Tibial artery (tissue), 4 donors: ENCODE data around the gene TGFB1.

Experiments
- DNase-seq, 2 donors: peaks; one replicate each; pipeline ENCODE4 v3.0.0-alpha.2; 2019
- H3K27ac ChIP-seq, 2 donors: fragments of 200-600 bp; sonication (generic) in 1 of 2; 1 replicate in 1 of 2; 2 replicates in 1 of 2; pipeline ENCODE4 v1.5.1; 2018 to 2019; ENCODE audit warnings: mild to moderate bottlenecking in 1 of 2
- H3K27me3 ChIP-seq, 2 donors: fragments of 200-600 bp; sonication (generic) in 1 of 2; one replicate each; pipeline versions ENCODE4 v1.5.1 to v1.6.0; 2016 to 2019
- H3K36me3 ChIP-seq, 3 donors: fragments of 200-600 bp; sonication (generic) in 2 of 3; one replicate each; pipeline ENCODE4 v1.5.1; 2016 to 2019; ENCODE audit warnings: mild to moderate bottlenecking in 2 of 3
- H3K4me1 ChIP-seq, 4 donors: fragments of 200-600 bp; sonication (generic) in 2 of 4; 1 replicate in 3 of 4; 2 replicates in 1 of 4; pipeline ENCODE4 v1.5.1; 2016 to 2019
- H3K4me3 ChIP-seq, 2 donors: fragments of 200-600 bp; sonication (generic) in 1 of 2; 1 replicate in 1 of 2; 2 replicates in 1 of 2; pipeline ENCODE4 v1.5.1; 2018 to 2019; ENCODE audit warnings: mild to moderate bottlenecking in 2 of 2
- H3K9me3 ChIP-seq, 3 donors: fragments of 200-600 bp; sonication (generic) in 1 of 3; one replicate each; pipeline ENCODE4 v1.5.1; 2016 to 2019
- intact Hi-C: fragments of 100-400 bp; cut with DNase I; formaldehyde crosslinking; loops from one replicate; pipeline ENCODE4 v1.15.0; 2023; ENCODE audit warnings: low total_unique reads
- TF ChIP-seq, protein P1 (sequence below), 2 experiments: fragments of 200-600 bp in 1 of 2; fragments of 450-650 bp in 1 of 2; IDR thresholded peaks; one replicate each; pipeline ENCODE4 v1.5.1; 2017 to 2019; ENCODE audit warnings: antibody characterized with exemption in 2 of 2, mild to moderate bottlenecking in 1 of 2, moderate library complexity in 1 of 2

TGFB1 gene

DNA sequence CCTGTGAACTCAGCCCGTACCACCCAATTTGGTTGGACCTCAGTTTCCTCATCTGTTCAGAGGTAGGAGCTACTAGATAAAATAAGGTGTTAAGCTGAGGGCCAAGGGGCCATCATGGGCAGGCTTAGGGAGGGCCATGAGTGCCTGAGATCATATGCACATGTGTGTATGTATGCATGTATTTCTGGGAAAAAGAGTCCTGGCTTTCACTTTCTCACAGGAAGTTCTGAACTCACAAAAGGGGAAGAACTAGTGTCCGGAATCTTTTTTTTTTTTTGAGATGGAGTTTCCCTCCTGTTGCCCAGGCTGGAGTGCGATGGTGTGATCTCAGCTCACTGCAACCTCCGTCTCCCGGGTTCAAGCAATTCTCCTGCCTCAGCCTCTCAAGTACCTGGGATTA is 18.9 kb downstream of the TGFB1 start:
- Histone ChIP-seq H3K9me3 (no peaks in the 10 kb centered on the region), H3K36me3 (peaks cover 19 to 66% (median 51%) of the 10 kb centered on the region in 3 donors), H3K4me3 (no peak overlapping the region), H3K27me3 (no peaks in the 10 kb centered on the region), H3K4me1 (no peaks in the 10 kb centered on the region), H3K27ac (no peak overlapping the region)
- TF ChIP-seq, protein P1, sequence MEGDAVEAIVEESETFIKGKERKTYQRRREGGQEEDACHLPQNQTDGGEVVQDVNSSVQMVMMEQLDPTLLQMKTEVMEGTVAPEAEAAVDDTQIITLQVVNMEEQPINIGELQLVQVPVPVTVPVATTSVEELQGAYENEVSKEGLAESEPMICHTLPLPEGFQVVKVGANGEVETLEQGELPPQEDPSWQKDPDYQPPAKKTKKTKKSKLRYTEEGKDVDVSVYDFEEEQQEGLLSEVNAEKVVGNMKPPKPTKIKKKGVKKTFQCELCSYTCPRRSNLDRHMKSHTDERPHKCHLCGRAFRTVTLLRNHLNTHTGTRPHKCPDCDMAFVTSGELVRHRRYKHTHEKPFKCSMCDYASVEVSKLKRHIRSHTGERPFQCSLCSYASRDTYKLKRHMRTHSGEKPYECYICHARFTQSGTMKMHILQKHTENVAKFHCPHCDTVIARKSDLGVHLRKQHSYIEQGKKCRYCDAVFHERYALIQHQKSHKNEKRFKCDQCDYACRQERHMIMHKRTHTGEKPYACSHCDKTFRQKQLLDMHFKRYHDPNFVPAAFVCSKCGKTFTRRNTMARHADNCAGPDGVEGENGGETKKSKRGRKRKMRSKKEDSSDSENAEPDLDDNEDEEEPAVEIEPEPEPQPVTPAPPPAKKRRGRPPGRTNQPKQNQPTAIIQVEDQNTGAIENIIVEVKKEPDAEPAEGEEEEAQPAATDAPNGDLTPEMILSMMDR (IDR thresholded peaks at IDR 0.05) = no peak
- no peak for DNase-seq
- intact Hi-C loops = no loop called here

DNA sequence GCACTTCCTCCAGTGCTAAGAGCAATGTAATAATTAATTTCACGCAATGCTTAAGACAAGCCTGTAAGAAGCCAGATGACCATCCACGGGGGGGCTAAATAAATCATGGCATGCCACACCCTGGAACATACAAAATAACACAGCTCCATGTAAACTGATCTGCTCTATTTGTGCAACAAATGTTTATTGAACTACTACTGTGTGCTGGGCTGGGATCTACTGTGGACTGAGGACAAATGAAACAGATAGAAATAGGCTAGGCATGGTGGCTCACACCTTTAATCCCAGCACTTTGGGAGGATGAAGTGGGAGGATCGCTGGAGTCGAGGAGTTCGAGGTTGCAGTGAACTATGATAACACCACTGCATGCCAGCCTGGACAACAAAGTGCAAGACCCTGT is 21.3 kb downstream of the TGFB1 start:
- Histone ChIP-seq H3K27me3 (no peaks in the 10 kb centered on the region), H3K27ac (no peak overlapping the region), H3K4me3 (no peak overlapping the region), H3K4me1 (peaks cover 0 to 14% (median 10%) of the 10 kb centered on the region in 4 donors), H3K36me3 (peaks cover 16 to 66% (median 33%) of the 10 kb centered on the region in 3 donors), H3K9me3 (no peaks in the 10 kb centered on the region)
- no peak for DNase-seq
- intact Hi-C loops = no loop called here
- TF ChIP-seq, protein P1 (IDR thresholded peaks at IDR 0.05) = no peak

DNA sequence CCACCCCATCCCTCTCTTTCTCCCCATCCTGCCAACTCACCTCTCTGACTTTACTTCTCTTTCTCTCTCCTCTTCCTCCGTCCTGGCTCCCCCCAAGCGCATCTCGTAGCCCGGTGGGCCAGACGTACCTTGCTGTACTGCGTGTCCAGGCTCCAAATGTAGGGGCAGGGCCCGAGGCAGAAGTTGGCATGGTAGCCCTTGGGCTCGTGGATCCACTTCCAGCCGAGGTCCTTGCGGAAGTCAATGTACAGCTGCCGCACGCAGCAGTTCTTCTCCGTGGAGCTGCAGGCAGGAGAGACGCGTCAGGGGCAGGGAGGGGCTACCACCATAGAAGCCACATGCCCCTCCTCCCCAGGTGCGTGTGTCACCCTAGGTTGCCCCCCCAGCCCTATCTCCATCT is 21.7 kb downstream of the TGFB1 start:
- Histone ChIP-seq H3K9me3 (no peaks in the 10 kb centered on the region), H3K4me1 (peaks cover 0 to 19% (median 14%) of the 10 kb centered on the region in 4 donors), H3K27ac (no peak overlapping the region), H3K36me3 (peaks cover 16 to 61% (median 28%) of the 10 kb centered on the region in 3 donors), H3K27me3 (no peaks in the 10 kb centered on the region), H3K4me3 (no peak overlapping the region)
- TF ChIP-seq, protein P1 (IDR thresholded peaks at IDR 0.05) = no peak
- DNase-seq = no peak
- intact Hi-C loops = no loop called here

DNA sequence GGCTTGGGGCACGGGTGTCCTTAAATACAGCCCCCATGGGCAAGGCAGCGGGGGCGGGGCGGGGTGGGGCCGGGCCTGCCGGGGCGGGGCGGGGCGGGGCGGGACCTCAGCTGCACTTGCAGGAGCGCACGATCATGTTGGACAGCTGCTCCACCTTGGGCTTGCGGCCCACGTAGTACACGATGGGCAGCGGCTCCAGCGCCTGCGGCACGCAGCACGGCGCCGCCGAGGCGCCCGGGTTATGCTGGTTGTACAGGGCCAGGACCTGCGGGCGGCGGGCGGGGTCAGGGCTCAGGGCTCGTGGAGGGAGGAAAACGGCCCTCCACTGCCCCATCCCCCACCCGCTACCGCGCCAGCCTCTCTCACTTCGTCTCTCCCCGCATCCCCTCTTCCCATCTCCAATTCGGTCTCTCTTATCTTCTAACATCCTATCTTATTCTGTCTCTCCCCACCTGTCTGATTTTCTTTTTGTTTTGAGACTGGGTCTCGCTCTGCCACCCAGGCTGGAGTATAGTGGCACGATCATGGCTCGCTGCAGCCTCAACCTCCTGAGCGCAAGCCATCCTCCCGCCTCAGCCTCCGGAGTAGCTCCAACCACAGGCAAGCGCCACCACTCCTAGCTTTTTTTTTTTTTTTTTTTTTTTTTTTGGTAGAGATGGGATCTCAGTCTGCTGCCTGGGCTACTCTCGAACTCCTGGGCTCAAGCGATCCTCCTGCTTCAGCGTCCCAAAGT is 22.6 kb downstream of the TGFB1 start:
- intact Hi-C loops = no loop called here
- H3K27ac ChIP-seq = no peak overlapping the region
- peaks cover 16 to 59% (median 26%) of the 10 kb centered on the region in 3 donors for H3K36me3 ChIP-seq
- H3K4me1 ChIP-seq = peaks cover 0 to 27% (median 21%) of the 10 kb centered on the region in 4 donors
- TF ChIP-seq, protein P1 (IDR thresholded peaks at IDR 0.05) = no peak
- H3K27me3 ChIP-seq = no peaks in the 10 kb centered on the region
- no peak for DNase-seq
- H3K4me3 ChIP-seq = no peak overlapping the region
- no peaks in the 10 kb centered on the region for H3K9me3 ChIP-seq

DNA sequence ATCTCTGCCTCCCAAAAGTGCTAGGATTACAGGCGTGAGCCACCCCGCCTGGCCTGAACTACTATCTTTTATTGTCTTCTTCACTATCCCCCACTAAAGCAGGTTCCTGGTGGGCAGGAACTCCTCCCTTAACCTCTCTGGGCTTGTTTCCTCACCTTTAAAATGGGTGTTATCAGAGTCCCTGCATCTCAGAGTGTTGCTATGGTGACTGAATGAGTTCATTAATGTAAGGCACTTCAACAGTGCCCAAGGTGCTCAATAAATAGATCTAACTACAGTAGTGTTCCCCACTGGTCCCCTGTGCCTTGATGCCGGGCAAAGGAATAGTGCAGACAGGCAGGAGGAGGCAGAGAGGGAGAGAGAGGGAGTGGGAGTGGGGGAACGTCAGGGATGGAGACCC is 23.2 kb downstream of the TGFB1 start:
- TF ChIP-seq, protein P1 (IDR thresholded peaks at IDR 0.05) = no peak
- Histone ChIP-seq H3K9me3 (no peaks in the 10 kb centered on the region), H3K27ac (no peak overlapping the region), H3K4me1 (peaks cover 0 to 33% (median 28%) of the 10 kb centered on the region in 4 donors), H3K27me3 (no peaks in the 10 kb centered on the region), H3K4me3 (no peak overlapping the region), H3K36me3 (peaks cover 16 to 53% (median 24%) of the 10 kb centered on the region in 3 donors)
- DNase-seq = no peak
- intact Hi-C loops = no loop called here
